MM.1S (cell line): Measurements from ENCODE around the gene YEATS2.

Source experiments
- DNase-seq: peaks from one replicate; pipeline ENCODE4 v3.0.0-alpha.2; 2015
- H2AFZ ChIP-seq: fragments of 300-600 bp; sonication (generic); 2 replicates; pipeline ENCODE4 v1.6.0; 2016; ENCODE audit warnings: antibody characterized with exemption, low read length
- H3F3A ChIP-seq: fragments of 300-600 bp; sonication (generic); 2 replicates; pipeline ENCODE4 v1.6.1; 2016; ENCODE audit warnings: mild to moderate bottlenecking, antibody characterized with exemption, low read length, moderate library complexity, mixed read lengths; ENCODE audit not compliant: insufficient read depth
- H3K27ac ChIP-seq: fragments of 300-600 bp; sonication (generic); 2 replicates; pipeline ENCODE4 v1.5.1; 2016; ENCODE audit warnings: mild to moderate bottlenecking, low read length
- H3K27me3 ChIP-seq: fragments of 300-600 bp; sonication (generic); replicated peaks from 2 replicates; pipeline ENCODE4 v1.6.0; 2016; ENCODE audit warnings: low read length; ENCODE audit not compliant: insufficient read depth
- H3K36me3 ChIP-seq: fragments of 300-600 bp; sonication (generic); replicated peaks from 2 replicates; pipeline ENCODE4 v1.6.1; 2016; ENCODE audit warnings: mild to moderate bottlenecking, low read length, mixed read lengths; ENCODE audit not compliant: insufficient read depth
- H3K4me1 ChIP-seq: fragments of 300-600 bp; sonication (generic); 2 replicates; pipeline ENCODE4 v1.6.1; 2016; ENCODE audit warnings: low read length, mixed read lengths
- H3K4me2 ChIP-seq: fragments of 300-600 bp; sonication (generic); 2 replicates; pipeline ENCODE4 v1.6.0; 2016; ENCODE audit warnings: low read depth, low read length
- H3K4me3 ChIP-seq: fragments of 300-600 bp; sonication (generic); 2 replicates; pipeline ENCODE4 v1.5.1; 2016; ENCODE audit warnings: low read length, mixed read lengths
- H3K79me2 ChIP-seq: fragments of 300-600 bp; sonication (generic); 2 replicates; pipeline ENCODE4 v1.6.1; 2016; ENCODE audit warnings: mixed run types, low read length, mixed read lengths
- H3K9ac ChIP-seq: fragments of 300-600 bp; sonication (generic); 2 replicates; pipeline ENCODE4 v1.6.1; 2016; ENCODE audit warnings: low read length, mixed read lengths
- H3K9me2 ChIP-seq: fragments of 300-600 bp; sonication (generic); replicated peaks from 2 replicates; pipeline ENCODE4 v1.6.1; 2016; ENCODE audit warnings: mild to moderate bottlenecking, low read length, mixed read lengths; ENCODE audit not compliant: insufficient read depth
- H3K9me3 ChIP-seq: fragments of 300-600 bp; sonication (generic); replicated peaks from 2 replicates; pipeline ENCODE4 v1.6.1; 2016; ENCODE audit warnings: mild to moderate bottlenecking, low read length, mixed read lengths; ENCODE audit not compliant: insufficient read depth
- H4K20me1 ChIP-seq: fragments of 300-600 bp; sonication (generic); 2 replicates; pipeline ENCODE4 v1.6.1; 2016; ENCODE audit warnings: mild to moderate bottlenecking, low read length, moderate library complexity, mixed read lengths; ENCODE audit not compliant: insufficient read depth
- CTCF ChIP-seq: fragments of 300-600 bp; sonication (generic); IDR thresholded peaks from 2 replicates; pipeline ENCODE4 v1.5.1; 2016; ENCODE audit warnings: antibody characterized with exemption, low read length, mixed read lengths
- EZH2 ChIP-seq: fragments of 300-600 bp; sonication (generic); optimal IDR thresholded peaks from 2 replicates; pipeline ENCODE3; 2017; ENCODE audit warnings: low read depth, mild to moderate bottlenecking, antibody characterized with exemption, low read length, mixed read lengths
- EZH2phosphoT487 ChIP-seq: fragments of 300-600 bp; sonication (generic); IDR thresholded peaks from 2 replicates; pipeline ENCODE4 v1.6.1; 2018; ENCODE audit warnings: antibody characterized with exemption, low read length

YEATS2 gene

GRCh38 chr3:183822631-183823030 lies 125.0 kb downstream of the YEATS2 start:
- H3K27me3 ChIP-seq = no peaks in the 10 kb centered on the region
- H3F3A ChIP-seq = no peaks in the 10 kb centered on the region
- H3K9me2 ChIP-seq = no peaks in the 10 kb centered on the region
- H3K4me1 ChIP-seq = no peaks in the 10 kb centered on the region
- H3K79me2 ChIP-seq = no peaks in the 10 kb centered on the region
- no peaks in the 10 kb centered on the region for H3K36me3 ChIP-seq
- no peak overlapping the region for H3K9ac ChIP-seq
- no peak for TF ChIP-seq CTCF
- TF ChIP-seq EZH2 = no peak
- no peak overlapping the region for H3K4me2 ChIP-seq
- no peak overlapping the region for H2AFZ ChIP-seq
- no peak for DNase-seq
- H3K4me3 ChIP-seq = no peak overlapping the region
- no peaks in the 10 kb centered on the region for H4K20me1 ChIP-seq
- H3K9me3 ChIP-seq = no peaks in the 10 kb centered on the region
- H3K27ac ChIP-seq = no peak overlapping the region

DNA sequence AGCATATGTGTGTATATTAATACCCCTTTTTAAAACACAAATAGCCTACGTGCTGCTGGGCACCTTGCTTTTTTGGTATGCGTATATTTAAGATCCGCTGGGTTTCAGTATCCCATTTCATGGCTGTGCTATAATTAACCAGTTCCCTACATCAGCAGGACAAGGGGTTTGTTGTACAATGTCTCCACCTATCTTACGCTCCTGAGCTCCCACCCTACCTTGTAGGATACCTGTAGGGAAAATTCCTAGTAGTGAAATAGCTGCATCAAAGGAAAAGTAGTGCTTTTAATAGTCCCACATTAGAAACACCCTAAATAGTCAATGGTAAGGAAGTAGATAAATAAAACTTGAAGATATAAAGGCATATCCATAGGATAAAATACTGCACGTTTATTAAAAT lies 126.4 kb downstream of the YEATS2 start:
- Histone ChIP-seq H4K20me1 (no peaks in the 10 kb centered on the region), H3K79me2 (no peaks in the 10 kb centered on the region), H2AFZ (no peak overlapping the region), H3K27ac (no peak overlapping the region), H3K9ac (no peak overlapping the region), H3K4me3 (no peak overlapping the region), H3K9me3 (no peaks in the 10 kb centered on the region), H3F3A (no peaks in the 10 kb centered on the region), H3K4me2 (no peak overlapping the region), H3K9me2 (no peaks in the 10 kb centered on the region), H3K4me1 (no peaks in the 10 kb centered on the region), H3K36me3 (no peaks in the 10 kb centered on the region), H3K27me3 (no peaks in the 10 kb centered on the region)
- no peak for DNase-seq
- TF ChIP-seq CTCF (no peak), EZH2phosphoT487 (no peak), EZH2 (no peak)

GRCh38 chr3:183824761-183825455 lies 127.3 kb downstream of the YEATS2 start:
- no peak for TF ChIP-seq EZH2
- TF ChIP-seq EZH2phosphoT487 = no peak
- TF ChIP-seq CTCF = no peak
- Histone ChIP-seq H2AFZ (no peak overlapping the region), H3K4me3 (no peak overlapping the region), H3K36me3 (no peaks in the 10 kb centered on the region), H3K4me1 (no peaks in the 10 kb centered on the region), H3K4me2 (no peak overlapping the region; the same call in 1 of the 2 replicates), H3K27ac (no peak overlapping the region), H3K27me3 (no peaks in the 10 kb centered on the region), H3K79me2 (no peaks in the 10 kb centered on the region), H3K9me2 (no peaks in the 10 kb centered on the region), H3K9ac (no peak overlapping the region), H3K9me3 (no peaks in the 10 kb centered on the region), H3F3A (no peaks in the 10 kb centered on the region), H4K20me1 (no peaks in the 10 kb centered on the region)
- DNase-seq = no peak
